ENCODE data around the gene CLDN2. TPM values are rescaled to one million over a fixed set of nuclear protein-coding genes. Genes with fewer than 3 reads are reported as not detected.

Gene CLDN2
- total RNA-seq, 1 experiment from 2014 or later, result not detected

DNA sequence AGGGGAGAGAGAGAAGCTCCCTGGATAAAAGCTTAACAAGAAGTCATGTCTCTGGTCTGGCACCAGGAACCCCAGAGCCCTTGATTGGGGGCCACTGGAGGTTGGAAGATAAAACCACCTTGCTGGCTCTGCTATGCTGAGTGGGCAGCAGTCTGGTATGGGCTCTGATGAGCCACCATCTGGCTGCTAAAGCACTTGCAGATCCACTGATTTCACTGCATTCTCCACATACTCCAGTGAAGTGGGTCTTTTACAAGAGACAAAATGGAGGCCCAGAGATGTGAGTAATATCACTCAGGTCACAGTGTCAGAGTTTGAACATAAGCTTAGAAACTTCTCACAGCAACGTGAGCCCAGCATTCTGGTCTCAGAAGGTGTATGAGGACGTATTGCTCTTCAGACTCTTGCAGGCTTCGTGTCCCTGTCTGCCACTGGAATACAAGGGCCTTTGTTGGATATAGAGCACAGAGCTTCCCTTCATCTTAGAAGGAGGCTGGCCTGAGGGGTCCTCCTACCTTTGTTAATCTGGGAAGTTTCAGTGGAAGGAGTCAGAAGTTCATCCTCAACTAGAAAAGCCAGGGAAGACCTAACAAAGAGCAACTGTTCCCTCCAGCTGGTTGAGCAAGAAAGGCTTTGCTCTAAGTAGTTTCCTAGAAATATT is 11.8 kb downstream of the CLDN2 start:
- Histone ChIP-seq H3K27ac (ENCODE audit: low read depth, low read length, poor library complexity, severe bottlenecking) (no peak overlapping the region), H3K9me3 (ENCODE audit: low read depth, low read length, poor library complexity, severe bottlenecking) (no peaks in the 10 kb centered on the region), H3K4me1 (ENCODE audit: insufficient read depth, low read length, poor library complexity, severe bottlenecking) (no peaks in the 10 kb centered on the region), H3K36me3 (ENCODE audit: insufficient read depth, low read length, poor library complexity, severe bottlenecking) (no peaks in the 10 kb centered on the region), H3K4me3 (ENCODE audit: low read depth, low read length, poor library complexity, severe bottlenecking) (no peak overlapping the region), H3K27me3 (replicated peaks; ENCODE audit: insufficient read depth, low read depth, low read length, poor library complexity) (no peaks in the 10 kb centered on the region)
- intact Hi-C loops (cut with micrococcal nuclease; ENCODE audit: unreplicated experiment), result no loop called here
- ChIA-PET CTCF (no interaction called here), POLR2A (ENCODE audit: low non-redundant PET) (no interaction called here)
- no TSS peak for BruUV-seq (replicated peaks)
- TF ChIP-seq, protein P1, sequence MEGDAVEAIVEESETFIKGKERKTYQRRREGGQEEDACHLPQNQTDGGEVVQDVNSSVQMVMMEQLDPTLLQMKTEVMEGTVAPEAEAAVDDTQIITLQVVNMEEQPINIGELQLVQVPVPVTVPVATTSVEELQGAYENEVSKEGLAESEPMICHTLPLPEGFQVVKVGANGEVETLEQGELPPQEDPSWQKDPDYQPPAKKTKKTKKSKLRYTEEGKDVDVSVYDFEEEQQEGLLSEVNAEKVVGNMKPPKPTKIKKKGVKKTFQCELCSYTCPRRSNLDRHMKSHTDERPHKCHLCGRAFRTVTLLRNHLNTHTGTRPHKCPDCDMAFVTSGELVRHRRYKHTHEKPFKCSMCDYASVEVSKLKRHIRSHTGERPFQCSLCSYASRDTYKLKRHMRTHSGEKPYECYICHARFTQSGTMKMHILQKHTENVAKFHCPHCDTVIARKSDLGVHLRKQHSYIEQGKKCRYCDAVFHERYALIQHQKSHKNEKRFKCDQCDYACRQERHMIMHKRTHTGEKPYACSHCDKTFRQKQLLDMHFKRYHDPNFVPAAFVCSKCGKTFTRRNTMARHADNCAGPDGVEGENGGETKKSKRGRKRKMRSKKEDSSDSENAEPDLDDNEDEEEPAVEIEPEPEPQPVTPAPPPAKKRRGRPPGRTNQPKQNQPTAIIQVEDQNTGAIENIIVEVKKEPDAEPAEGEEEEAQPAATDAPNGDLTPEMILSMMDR (conservative IDR thresholded peaks at IDR 0.05; ENCODE audit: low read depth, low read length), result no peak
- TF ChIP-seq EZH2 (IDR thresholded peaks at IDR 0.05; ENCODE audit: borderline replicate concordance, low read depth, low read length, poor library complexity, severe bottlenecking), result no peak
- no peak for DNase-seq (ENCODE audit: low spot score)

DNA sequence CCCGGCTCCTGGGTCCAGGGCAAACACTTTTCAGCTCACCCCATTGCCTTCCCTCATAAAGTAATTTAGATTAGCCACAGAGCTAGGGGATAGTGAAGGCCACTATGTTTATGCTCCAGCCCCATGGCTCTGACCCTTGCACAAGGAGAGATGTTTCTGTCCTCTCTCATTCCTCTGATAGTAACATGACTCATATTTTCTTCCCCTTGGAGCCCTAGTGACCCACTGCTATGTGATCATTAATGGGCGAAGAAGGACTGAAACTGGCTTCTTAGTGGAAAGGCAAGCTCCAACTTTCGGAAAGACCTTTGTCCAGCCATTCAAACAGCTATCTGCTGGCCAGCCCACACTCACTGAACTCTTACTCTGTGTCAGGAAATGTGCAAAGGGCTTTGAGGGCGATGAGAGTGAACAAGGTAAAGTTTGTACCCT is 12.3 kb downstream of the CLDN2 start:
- intact Hi-C loops (cut with micrococcal nuclease; ENCODE audit: unreplicated experiment), result no loop called here

DNA sequence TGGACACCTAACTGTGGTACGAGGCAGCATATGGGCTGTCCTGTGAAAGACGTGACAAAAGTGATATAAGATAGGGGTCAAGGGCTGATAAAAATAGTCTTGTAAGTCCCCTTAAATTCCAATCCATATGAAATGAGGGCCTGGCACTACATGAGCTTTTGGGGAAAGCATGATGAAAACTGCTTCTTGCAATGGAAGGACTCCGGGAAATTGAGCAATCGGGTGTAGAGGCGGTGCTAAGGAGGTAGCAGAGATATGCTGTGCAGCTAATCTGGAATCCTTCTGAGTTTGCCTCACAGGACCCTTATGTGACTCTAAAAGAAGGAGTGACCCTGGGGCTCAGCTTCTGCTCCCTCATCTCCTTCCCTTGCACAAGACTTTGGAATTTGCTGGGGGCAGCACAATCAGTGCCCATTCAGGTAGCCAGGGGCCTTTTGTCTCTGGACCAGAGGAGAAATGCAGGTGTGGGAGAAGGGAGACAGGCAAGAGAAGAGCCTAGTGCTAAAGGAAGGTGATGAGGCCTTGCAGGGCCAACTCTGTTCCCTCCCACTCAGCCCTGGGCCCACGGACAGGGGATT is 12.8 kb downstream of the CLDN2 start:
- no TSS peak for BruUV-seq (replicated peaks)
- ChIA-PET CTCF (no interaction called here), POLR2A (ENCODE audit: low non-redundant PET) (no interaction called here)
- no peaks in the 10 kb centered on the region for H3K27me3 ChIP-seq (replicated peaks; ENCODE audit: insufficient read depth, low read depth, low read length, poor library complexity)
- DNase-seq (ENCODE audit: low spot score), result no peak
- no peaks in the 10 kb centered on the region for H3K9me3 ChIP-seq (ENCODE audit: low read depth, low read length, poor library complexity, severe bottlenecking)
- H3K27ac ChIP-seq (ENCODE audit: low read depth, low read length, poor library complexity, severe bottlenecking), result no peak overlapping the region
- H3K36me3 ChIP-seq (ENCODE audit: insufficient read depth, low read length, poor library complexity, severe bottlenecking), result no peaks in the 10 kb centered on the region
- TF ChIP-seq, protein P1 (conservative IDR thresholded peaks at IDR 0.05; ENCODE audit: low read depth, low read length), result no peak
- TF ChIP-seq EZH2 (IDR thresholded peaks at IDR 0.05; ENCODE audit: borderline replicate concordance, low read depth, low read length, poor library complexity, severe bottlenecking), result no peak
- intact Hi-C loops (cut with micrococcal nuclease; ENCODE audit: unreplicated experiment), result no loop called here
- no peaks in the 10 kb centered on the region for H3K4me1 ChIP-seq (ENCODE audit: insufficient read depth, low read length, poor library complexity, severe bottlenecking)
- no peak overlapping the region for H3K4me3 ChIP-seq (ENCODE audit: low read depth, low read length, poor library complexity, severe bottlenecking)

More for the DNA sequence above, 12.3 kb downstream of the CLDN2 start:
- H3K4me1 ChIP-seq (ENCODE audit: insufficient read depth, low read length, poor library complexity, severe bottlenecking), result no peaks in the 10 kb centered on the region
- H3K27me3 ChIP-seq (replicated peaks; ENCODE audit: insufficient read depth, low read depth, low read length, poor library complexity), result no peaks in the 10 kb centered on the region
- no peak overlapping the region for H3K27ac ChIP-seq (ENCODE audit: low read depth, low read length, poor library complexity, severe bottlenecking)
- no peaks in the 10 kb centered on the region for H3K36me3 ChIP-seq (ENCODE audit: insufficient read depth, low read length, poor library complexity, severe bottlenecking)
- TF ChIP-seq, protein P1 (conservative IDR thresholded peaks at IDR 0.05; ENCODE audit: low read depth, low read length), result no peak
- TF ChIP-seq EZH2 (IDR thresholded peaks at IDR 0.05; ENCODE audit: borderline replicate concordance, low read depth, low read length, poor library complexity, severe bottlenecking), result no peak
- BruUV-seq (replicated peaks), result no TSS peak
- no peaks in the 10 kb centered on the region for H3K9me3 ChIP-seq (ENCODE audit: low read depth, low read length, poor library complexity, severe bottlenecking)
- no peak for DNase-seq (ENCODE audit: low spot score)
- no peak overlapping the region for H3K4me3 ChIP-seq (ENCODE audit: low read depth, low read length, poor library complexity, severe bottlenecking)
- ChIA-PET POLR2A (ENCODE audit: low non-redundant PET) (no interaction called here), CTCF (no interaction called here)

Measured in A673 (cell line).